ENCODE measurements around the gene TANC1. TPM values are rescaled to one million over a fixed set of nuclear protein-coding genes. Genes with fewer than 3 reads are reported as not detected.

The TANC1 gene
- total and polyA plus RNA-seq, 2 experiments from 2014 or later = 2.8 to 9.5 TPM

DNA sequence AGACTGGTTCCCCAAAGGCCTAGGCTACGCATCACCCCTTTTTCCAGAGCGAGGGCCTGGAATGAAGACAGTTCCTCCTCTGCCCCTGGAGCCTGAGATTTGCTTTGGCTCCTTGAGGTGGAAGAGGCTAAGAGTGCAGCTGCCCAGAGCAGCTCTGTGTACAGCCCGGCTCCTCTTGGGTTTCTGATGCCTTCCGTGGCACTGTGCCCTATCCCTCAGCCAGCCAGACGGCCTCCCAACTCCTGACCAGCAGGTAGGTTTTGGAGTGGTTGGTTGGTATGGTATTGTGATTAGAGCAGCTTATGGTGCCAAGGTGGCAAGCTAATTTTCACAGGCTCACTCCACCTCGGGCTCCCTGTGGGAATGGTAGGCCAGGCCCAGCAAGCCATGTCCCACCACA, 112.2 kb downstream of the TANC1 start:
- Mint-ChIP-seq H3K9me3 (no peaks in the 10 kb centered on the region), H3K36me3 (ENCODE audit: low read depth) (no peaks in the 10 kb centered on the region), H3K27me3 (ENCODE audit: insufficient read depth, low read depth, poor library complexity) (no peaks in the 10 kb centered on the region), H3K4me1 (peaks cover 3% of the 10 kb centered on the region; the same call in 2 of the 3 replicates), H3K27ac (no peak overlapping the region), H3K4me3 (no peak overlapping the region)
- no peak overlapping the region for H3K27ac ChIP-seq (ENCODE audit: low read depth)
- H3K79me2 ChIP-seq (replicated peaks; ENCODE audit: insufficient read depth) = no peaks in the 10 kb centered on the region
- DNase-seq (ENCODE audit: low spot score) (no peak), ATAC-seq (no peak)
- H3K9me2 ChIP-seq (ENCODE audit: insufficient read depth) = no peaks in the 10 kb centered on the region
- TF ChIP-seq CREB1 (CRISPR knock-in tag; IDR thresholded peaks at IDR 0.05; ENCODE audit: low read depth) = no peak
- TF ChIP-seq POLR2AphosphoS5 (IDR thresholded peaks at IDR 0.05; ENCODE audit: low read depth) = no peak
- TF ChIP-seq NANOG (IDR thresholded peaks at IDR 0.05; ENCODE audit: borderline replicate concordance) = no peak
- no peak for TF ChIP-seq JUNB (IDR thresholded peaks at IDR 0.05; ENCODE audit: unreplicated experiment)
- TF ChIP-seq ZNF114 (CRISPR knock-in tag; IDR thresholded peaks at IDR 0.05) = no peak
- TF ChIP-seq, protein P1, sequence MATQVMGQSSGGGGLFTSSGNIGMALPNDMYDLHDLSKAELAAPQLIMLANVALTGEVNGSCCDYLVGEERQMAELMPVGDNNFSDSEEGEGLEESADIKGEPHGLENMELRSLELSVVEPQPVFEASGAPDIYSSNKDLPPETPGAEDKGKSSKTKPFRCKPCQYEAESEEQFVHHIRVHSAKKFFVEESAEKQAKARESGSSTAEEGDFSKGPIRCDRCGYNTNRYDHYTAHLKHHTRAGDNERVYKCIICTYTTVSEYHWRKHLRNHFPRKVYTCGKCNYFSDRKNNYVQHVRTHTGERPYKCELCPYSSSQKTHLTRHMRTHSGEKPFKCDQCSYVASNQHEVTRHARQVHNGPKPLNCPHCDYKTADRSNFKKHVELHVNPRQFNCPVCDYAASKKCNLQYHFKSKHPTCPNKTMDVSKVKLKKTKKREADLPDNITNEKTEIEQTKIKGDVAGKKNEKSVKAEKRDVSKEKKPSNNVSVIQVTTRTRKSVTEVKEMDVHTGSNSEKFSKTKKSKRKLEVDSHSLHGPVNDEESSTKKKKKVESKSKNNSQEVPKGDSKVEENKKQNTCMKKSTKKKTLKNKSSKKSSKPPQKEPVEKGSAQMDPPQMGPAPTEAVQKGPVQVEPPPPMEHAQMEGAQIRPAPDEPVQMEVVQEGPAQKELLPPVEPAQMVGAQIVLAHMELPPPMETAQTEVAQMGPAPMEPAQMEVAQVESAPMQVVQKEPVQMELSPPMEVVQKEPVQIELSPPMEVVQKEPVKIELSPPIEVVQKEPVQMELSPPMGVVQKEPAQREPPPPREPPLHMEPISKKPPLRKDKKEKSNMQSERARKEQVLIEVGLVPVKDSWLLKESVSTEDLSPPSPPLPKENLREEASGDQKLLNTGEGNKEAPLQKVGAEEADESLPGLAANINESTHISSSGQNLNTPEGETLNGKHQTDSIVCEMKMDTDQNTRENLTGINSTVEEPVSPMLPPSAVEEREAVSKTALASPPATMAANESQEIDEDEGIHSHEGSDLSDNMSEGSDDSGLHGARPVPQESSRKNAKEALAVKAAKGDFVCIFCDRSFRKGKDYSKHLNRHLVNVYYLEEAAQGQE (IDR thresholded peaks at IDR 0.05; ENCODE audit: unreplicated experiment) = no peak
- TF ChIP-seq STAT1 (IDR thresholded peaks at IDR 0.05; ENCODE audit: unreplicated experiment) = no peak
- TF ChIP-seq ZNF331 (CRISPR knock-in tag; IDR thresholded peaks at IDR 0.05; ENCODE audit: low read depth) = no peak
- TF ChIP-seq EZH2phosphoT487 (IDR thresholded peaks at IDR 0.05; ENCODE audit: unreplicated experiment) = no peak
- TF ChIP-seq, protein P2, sequence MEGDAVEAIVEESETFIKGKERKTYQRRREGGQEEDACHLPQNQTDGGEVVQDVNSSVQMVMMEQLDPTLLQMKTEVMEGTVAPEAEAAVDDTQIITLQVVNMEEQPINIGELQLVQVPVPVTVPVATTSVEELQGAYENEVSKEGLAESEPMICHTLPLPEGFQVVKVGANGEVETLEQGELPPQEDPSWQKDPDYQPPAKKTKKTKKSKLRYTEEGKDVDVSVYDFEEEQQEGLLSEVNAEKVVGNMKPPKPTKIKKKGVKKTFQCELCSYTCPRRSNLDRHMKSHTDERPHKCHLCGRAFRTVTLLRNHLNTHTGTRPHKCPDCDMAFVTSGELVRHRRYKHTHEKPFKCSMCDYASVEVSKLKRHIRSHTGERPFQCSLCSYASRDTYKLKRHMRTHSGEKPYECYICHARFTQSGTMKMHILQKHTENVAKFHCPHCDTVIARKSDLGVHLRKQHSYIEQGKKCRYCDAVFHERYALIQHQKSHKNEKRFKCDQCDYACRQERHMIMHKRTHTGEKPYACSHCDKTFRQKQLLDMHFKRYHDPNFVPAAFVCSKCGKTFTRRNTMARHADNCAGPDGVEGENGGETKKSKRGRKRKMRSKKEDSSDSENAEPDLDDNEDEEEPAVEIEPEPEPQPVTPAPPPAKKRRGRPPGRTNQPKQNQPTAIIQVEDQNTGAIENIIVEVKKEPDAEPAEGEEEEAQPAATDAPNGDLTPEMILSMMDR (conservative IDR thresholded peaks at IDR 0.05; ENCODE audit: low read depth in 2 of 2) = no peak
- TF ChIP-seq, protein P3, sequence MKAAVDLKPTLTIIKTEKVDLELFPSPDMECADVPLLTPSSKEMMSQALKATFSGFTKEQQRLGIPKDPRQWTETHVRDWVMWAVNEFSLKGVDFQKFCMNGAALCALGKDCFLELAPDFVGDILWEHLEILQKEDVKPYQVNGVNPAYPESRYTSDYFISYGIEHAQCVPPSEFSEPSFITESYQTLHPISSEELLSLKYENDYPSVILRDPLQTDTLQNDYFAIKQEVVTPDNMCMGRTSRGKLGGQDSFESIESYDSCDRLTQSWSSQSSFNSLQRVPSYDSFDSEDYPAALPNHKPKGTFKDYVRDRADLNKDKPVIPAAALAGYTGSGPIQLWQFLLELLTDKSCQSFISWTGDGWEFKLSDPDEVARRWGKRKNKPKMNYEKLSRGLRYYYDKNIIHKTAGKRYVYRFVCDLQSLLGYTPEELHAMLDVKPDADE (IDR thresholded peaks at IDR 0.05) = no peak
- no peak for TF ChIP-seq EZH2 (IDR thresholded peaks at IDR 0.05; ENCODE audit: low read depth, unreplicated experiment)
- TF ChIP-seq, protein P4, sequence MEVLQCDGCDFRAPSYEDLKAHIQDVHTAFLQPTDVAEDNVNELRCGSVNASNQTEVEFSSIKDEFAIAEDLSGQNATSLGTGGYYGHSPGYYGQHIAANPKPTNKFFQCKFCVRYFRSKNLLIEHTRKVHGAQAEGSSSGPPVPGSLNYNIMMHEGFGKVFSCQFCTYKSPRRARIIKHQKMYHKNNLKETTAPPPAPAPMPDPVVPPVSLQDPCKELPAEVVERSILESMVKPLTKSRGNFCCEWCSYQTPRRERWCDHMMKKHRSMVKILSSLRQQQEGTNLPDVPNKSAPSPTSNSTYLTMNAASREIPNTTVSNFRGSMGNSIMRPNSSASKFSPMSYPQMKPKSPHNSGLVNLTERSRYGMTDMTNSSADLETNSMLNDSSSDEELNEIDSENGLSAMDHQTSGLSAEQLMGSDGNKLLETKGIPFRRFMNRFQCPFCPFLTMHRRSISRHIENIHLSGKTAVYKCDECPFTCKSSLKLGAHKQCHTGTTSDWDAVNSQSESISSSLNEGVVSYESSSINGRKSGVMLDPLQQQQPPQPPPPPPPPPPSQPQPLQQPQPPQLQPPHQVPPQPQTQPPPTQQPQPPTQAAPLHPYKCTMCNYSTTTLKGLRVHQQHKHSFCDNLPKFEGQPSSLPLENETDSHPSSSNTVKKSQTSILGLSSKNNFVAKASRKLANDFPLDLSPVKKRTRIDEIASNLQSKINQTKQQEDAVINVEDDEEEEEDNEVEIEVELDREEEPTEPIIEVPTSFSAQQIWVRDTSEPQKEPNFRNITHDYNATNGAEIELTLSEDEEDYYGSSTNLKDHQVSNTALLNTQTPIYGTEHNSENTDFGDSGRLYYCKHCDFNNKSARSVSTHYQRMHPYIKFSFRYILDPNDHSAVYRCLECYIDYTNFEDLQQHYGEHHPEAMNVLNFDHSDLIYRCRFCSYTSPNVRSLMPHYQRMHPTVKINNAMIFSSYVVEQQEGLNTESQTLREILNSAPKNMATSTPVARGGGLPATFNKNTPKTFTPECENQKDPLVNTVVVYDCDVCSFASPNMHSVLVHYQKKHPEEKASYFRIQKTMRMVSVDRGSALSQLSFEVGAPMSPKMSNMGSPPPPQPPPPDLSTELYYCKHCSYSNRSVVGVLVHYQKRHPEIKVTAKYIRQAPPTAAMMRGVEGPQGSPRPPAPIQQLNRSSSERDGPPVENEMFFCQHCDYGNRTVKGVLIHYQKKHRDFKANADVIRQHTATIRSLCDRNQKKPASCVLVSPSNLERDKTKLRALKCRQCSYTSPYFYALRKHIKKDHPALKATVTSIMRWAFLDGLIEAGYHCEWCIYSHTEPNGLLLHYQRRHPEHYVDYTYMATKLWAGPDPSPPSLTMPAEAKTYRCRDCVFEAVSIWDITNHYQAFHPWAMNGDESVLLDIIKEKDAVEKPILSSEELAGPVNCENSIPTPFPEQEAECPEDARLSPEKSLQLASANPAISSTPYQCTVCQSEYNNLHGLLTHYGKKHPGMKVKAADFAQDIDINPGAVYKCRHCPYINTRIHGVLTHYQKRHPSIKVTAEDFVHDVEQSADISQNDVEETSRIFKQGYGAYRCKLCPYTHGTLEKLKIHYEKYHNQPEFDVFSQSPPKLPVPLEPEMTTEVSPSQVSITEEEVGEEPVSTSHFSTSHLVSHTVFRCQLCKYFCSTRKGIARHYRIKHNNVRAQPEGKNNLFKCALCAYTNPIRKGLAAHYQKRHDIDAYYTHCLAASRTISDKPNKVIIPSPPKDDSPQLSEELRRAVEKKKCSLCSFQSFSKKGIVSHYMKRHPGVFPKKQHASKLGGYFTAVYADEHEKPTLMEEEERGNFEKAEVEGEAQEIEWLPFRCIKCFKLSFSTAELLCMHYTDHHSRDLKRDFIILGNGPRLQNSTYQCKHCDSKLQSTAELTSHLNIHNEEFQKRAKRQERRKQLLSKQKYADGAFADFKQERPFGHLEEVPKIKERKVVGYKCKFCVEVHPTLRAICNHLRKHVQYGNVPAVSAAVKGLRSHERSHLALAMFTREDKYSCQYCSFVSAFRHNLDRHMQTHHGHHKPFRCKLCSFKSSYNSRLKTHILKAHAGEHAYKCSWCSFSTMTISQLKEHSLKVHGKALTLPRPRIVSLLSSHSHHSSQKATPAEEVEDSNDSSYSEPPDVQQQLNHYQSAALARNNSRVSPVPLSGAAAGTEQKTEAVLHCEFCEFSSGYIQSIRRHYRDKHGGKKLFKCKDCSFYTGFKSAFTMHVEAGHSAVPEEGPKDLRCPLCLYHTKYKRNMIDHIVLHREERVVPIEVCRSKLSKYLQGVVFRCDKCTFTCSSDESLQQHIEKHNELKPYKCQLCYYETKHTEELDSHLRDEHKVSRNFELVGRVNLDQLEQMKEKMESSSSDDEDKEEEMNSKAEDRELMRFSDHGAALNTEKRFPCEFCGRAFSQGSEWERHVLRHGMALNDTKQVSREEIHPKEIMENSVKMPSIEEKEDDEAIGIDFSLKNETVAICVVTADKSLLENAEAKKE (CRISPR knock-in tag; IDR thresholded peaks at IDR 0.05) = no peak
- H3K27me3 ChIP-seq (ENCODE audit: insufficient read depth) = no peaks in the 10 kb centered on the region
- no peak overlapping the region for H3K4me3 ChIP-seq
- H3K4me1 ChIP-seq (ENCODE audit: insufficient read depth) = no peaks in the 10 kb centered on the region
- no peak overlapping the region for H2AFZ ChIP-seq
- H3K36me3 ChIP-seq (ENCODE audit: insufficient read depth) = no peaks in the 10 kb centered on the region
- no peak overlapping the region for H3K4me2 ChIP-seq
- no peaks in the 10 kb centered on the region for H3F3A ChIP-seq (replicated peaks; ENCODE audit: low read depth)
- 0 out of 2 replicates have a peak, but pooled peaks cover 5% of the 10 kb centered on the region for H4K20me1 ChIP-seq (replicated peaks; ENCODE audit: insufficient read depth)
